Fibroblast of skin of back (primary cell): ENCODE results near the gene UMPS.

Experiments
- DNase-seq: peaks from one replicate; pipeline ENCODE4 v3.0.0-alpha.2; 2013

UMPS gene

GRCh38 chr3:124764746-124765145, 34.5 kb downstream of the UMPS start:
- peak; percentile 61 for DNase-seq

GRCh38 chr3:124765197-124765840, 35.1 kb downstream of the UMPS start:
- peak; percentile 80 for DNase-seq

GRCh38 chr3:124766113-124767095, 36.2 kb downstream of the UMPS start:
- DNase-seq = no peak

GRCh38 chr3:124767264-124767663, 37.0 kb downstream of the UMPS start:
- no peak for DNase-seq

- no peak for DNase-seq
Observed at GRCh38 chr3:124767691-124768090, 37.4 kb downstream of the UMPS start.

- no peak for DNase-seq
Observed at GRCh38 chr3:124768812-124769211, 38.6 kb downstream of the UMPS start.

- DNase-seq = no peak
Observed at GRCh38 chr3:124769462-124769861, 39.2 kb downstream of the UMPS start.

- peak; percentile 48 for DNase-seq
Observed at GRCh38 chr3:124770336-124771082, 40.3 kb downstream of the UMPS start.

GRCh38 chr3:124771083-124771445, 40.8 kb downstream of the UMPS start:
- no peak for DNase-seq

- DNase-seq = peak; percentile 87
Observed at GRCh38 chr3:124772081-124772831, 42.0 kb downstream of the UMPS start.

GRCh38 chr3:124773351-124774326, 43.4 kb downstream of the UMPS start:
- DNase-seq = no peak

GRCh38 chr3:124774327-124774718, 44.1 kb downstream of the UMPS start:
- peak; percentile 94 for DNase-seq

- no peak for DNase-seq
Observed at GRCh38 chr3:124774841-124775402, 44.7 kb downstream of the UMPS start.

- DNase-seq = no peak
Observed at GRCh38 chr3:124775877-124776276, 45.6 kb downstream of the UMPS start.

- DNase-seq = no peak
Observed at GRCh38 chr3:124776856-124777255, 46.6 kb downstream of the UMPS start.

GRCh38 chr3:124777762-124778470, 47.7 kb downstream of the UMPS start:
- DNase-seq = no peak

- no peak for DNase-seq
Observed at GRCh38 chr3:124779116-124779515, 48.9 kb downstream of the UMPS start.

- DNase-seq = no peak
Observed at GRCh38 chr3:124779751-124780191, 49.5 kb downstream of the UMPS start.

GRCh38 chr3:124780356-124780755, 50.1 kb downstream of the UMPS start:
- DNase-seq = peak; percentile 96
